SK-N-SH (cell line): ENCODE data around the gene PER2. TPM values are rescaled to one million over a fixed set of nuclear protein-coding genes. Genes with fewer than 3 reads are reported as not detected.
A peak's percentile ranks its signal among the peaks of the same experiment; 100 is the strongest.

ENCODE experiments used
- CTCF ChIA-PET: fragments of 300-600, 350-600 bp; formaldehyde crosslinking; extraction: SDS; loops from one replicate; lab custom pipeline; 2021; lab: Yijun Ruan, JAX
- POLR2A ChIA-PET: fragments of 350-600 bp; sonication (Branson Sonifier 250); formaldehyde crosslinking; extraction: SDS; loops from one replicate; lab custom pipeline; 2020; ENCODE audit warnings: antibody characterized with exemption, inconsistent platforms; lab: Yijun Ruan, JAX
- DNase-seq: peaks from one replicate; pipeline ENCODE4 v3.0.0; 2012
- H2AFZ ChIP-seq: fragments of 200-600 bp; sonication (generic); 2 replicates; pipeline ENCODE4 v1.8.1; 2016; ENCODE audit warnings: antibody characterized with exemption, mild to moderate bottlenecking, low read depth
- H3F3A ChIP-seq: fragments of 200-600 bp; sonication (generic); replicated peaks from 2 replicates; pipeline ENCODE3; 2016; ENCODE audit warnings: antibody characterized with exemption, mild to moderate bottlenecking; ENCODE audit not compliant: insufficient read depth
- H3K27ac ChIP-seq, 2 experiments: fragments of 200-500 bp in 1 of 2; fragments of 200-600 bp in 1 of 2; sonication (Bioruptor generic) in 1 of 2; sonication (generic), shearing (Covaris generic) in 1 of 2; 2 replicates each; pipeline versions ENCODE4 v1.5.1 to v1.6.1; 2014 to 2016; ENCODE audit warnings: low read depth in 2 of 2, inconsistent platforms in 1 of 2, low read length in 1 of 2, mild to moderate bottlenecking in 1 of 2, mixed read lengths in 1 of 2
- H3K27me3 ChIP-seq: fragments of 200-600 bp; sonication (generic), shearing (Covaris generic); 2 replicates; pipeline ENCODE4 v1.6.1; 2016; ENCODE audit warnings: mixed run types; ENCODE audit not compliant: insufficient read depth
- H3K36me3 ChIP-seq, 2 experiments: fragments of 200-500 bp in 1 of 2; fragments of 200-600 bp in 1 of 2; sonication (Bioruptor generic) in 1 of 2; sonication (generic) in 1 of 2; replicated peaks in 1 of 2; 2 replicates each; pipeline versions ENCODE3 to v1.5.1; 2014 to 2016; ENCODE audit warnings: low read length in 1 of 2, mild to moderate bottlenecking in 1 of 2; ENCODE audit not compliant: insufficient read depth in 2 of 2, control insufficient read depth in 1 of 2
- H3K4me1 ChIP-seq, 2 experiments: fragments of 200-500 bp in 1 of 2; fragments of 200-600 bp in 1 of 2; sonication (Bioruptor generic) in 1 of 2; sonication (generic), shearing (Covaris generic) in 1 of 2; 2 replicates each; pipeline versions ENCODE4 v1.5.1 to v1.6.1; 2014 to 2016; ENCODE audit warnings: low read depth in 1 of 2, low read length in 1 of 2, mixed run types in 1 of 2; ENCODE audit not compliant: insufficient read depth in 2 of 2, control insufficient read depth in 1 of 2
- H3K4me2 ChIP-seq: fragments of 200-600 bp; sonication (generic), shearing (Covaris generic); 2 replicates; pipeline ENCODE4 v1.6.1; 2017; ENCODE audit warnings: mixed run types
- H3K4me3 ChIP-seq, 2 experiments: fragments of 200-500 bp in 1 of 2; fragments of 200-600 bp in 1 of 2; sonication (Bioruptor generic) in 1 of 2; sonication (generic), shearing (Covaris generic) in 1 of 2; 2 replicates each; pipeline versions ENCODE4 v1.5.1 to v1.8.1; 2014 to 2016; ENCODE audit warnings: low read depth in 2 of 2, inconsistent platforms in 1 of 2, low read length in 1 of 2, mild to moderate bottlenecking in 1 of 2, mixed read lengths in 1 of 2, moderate library complexity in 1 of 2
- H3K79me2 ChIP-seq: fragments of 200-600 bp; sonication (generic); 2 replicates; pipeline ENCODE4 v1.8.1; 2017; ENCODE audit warnings: mild to moderate bottlenecking; ENCODE audit not compliant: insufficient read depth
- H3K9ac ChIP-seq: fragments of 200-600 bp; sonication (generic); 2 replicates; pipeline ENCODE4 v1.6.1; 2017; ENCODE audit warnings: mixed run types
- H3K9me2 ChIP-seq: fragments of 200-600 bp; sonication (generic); 2 replicates; pipeline ENCODE4 v1.6.1; 2017; ENCODE audit warnings: mixed run types
- H3K9me3 ChIP-seq: fragments of 200-600 bp; sonication (generic); 2 replicates; pipeline ENCODE4 v1.6.1; 2017; ENCODE audit warnings: mixed run types, mild to moderate bottlenecking, moderate library complexity
- H4K20me1 ChIP-seq: fragments of 200-600 bp; sonication (generic); 2 replicates; pipeline ENCODE4 v1.6.1; 2017; ENCODE audit warnings: mild to moderate bottlenecking, mixed run types; ENCODE audit not compliant: insufficient read depth
- CHD2 ChIP-seq: fragments of 150-350 bp; IDR thresholded peaks from 2 replicates; pipeline ENCODE4 v1.6.1; 2018; ENCODE audit warnings: low read length; ENCODE audit not compliant: partially characterized antibody
- ELF1 ChIP-seq: IDR thresholded peaks from 2 replicates; pipeline ENCODE4 v1.4.0; 2012
- EP300 ChIP-seq, 2 experiments: IDR thresholded peaks; 2 replicates each; pipeline versions ENCODE4 v1.4.0 to v1.6.1; 2012; ENCODE audit warnings: borderline replicate concordance in 1 of 2, low read depth in 1 of 2, low read length in 1 of 2
- EZH2phosphoT487 ChIP-seq: fragments of 200-600 bp; sonication (generic); IDR thresholded peaks from 2 replicates; pipeline ENCODE4 v1.6.1; 2017; ENCODE audit warnings: low read depth, mixed run types, mild to moderate bottlenecking, antibody characterized with exemption, moderate library complexity, borderline replicate concordance
- FOXM1 ChIP-seq: IDR thresholded peaks from 2 replicates; pipeline ENCODE4 v1.4.0; 2012; ENCODE audit warnings: low read depth, mild to moderate bottlenecking
- GATA2 ChIP-seq: sonication (generic); formaldehyde crosslinking; IDR thresholded peaks from 2 replicates; pipeline ENCODE4 v1.5.0; 2020; ENCODE audit warnings: mild to moderate bottlenecking, missing genetic modification reagents
- JUND ChIP-seq: IDR thresholded peaks from 2 replicates; pipeline ENCODE4 v1.4.0; 2012
- MXI1 ChIP-seq: IDR thresholded peaks from 2 replicates; pipeline ENCODE4 v1.6.1; 2012; ENCODE audit warnings: mild to moderate bottlenecking, low read depth, low read length, improper control_type of control experiment
- NFIC ChIP-seq: IDR thresholded peaks from 2 replicates; pipeline ENCODE4 v1.4.0; 2012; ENCODE audit warnings: borderline replicate concordance
- NRF1 ChIP-seq: IDR thresholded peaks from 2 replicates; pipeline ENCODE4 v1.6.1; 2012; ENCODE audit warnings: low read depth, mild to moderate bottlenecking, low read length
- RCOR1 ChIP-seq: fragments of 150-350 bp; IDR thresholded peaks from 2 replicates; pipeline ENCODE4 v1.6.1; 2017; ENCODE audit warnings: antibody characterized with exemption, low read length
- RFX5 ChIP-seq: IDR thresholded peaks from 2 replicates; pipeline ENCODE4 v1.6.1; 2012; ENCODE audit warnings: mild to moderate bottlenecking, improper control_type of control experiment, low read length
- RXRA ChIP-seq: IDR thresholded peaks from 2 replicates; pipeline ENCODE4 v1.4.0; 2012; ENCODE audit warnings: low read depth, mild to moderate bottlenecking, borderline replicate concordance
- SIN3A ChIP-seq: IDR thresholded peaks from 2 replicates; pipeline ENCODE4 v1.6.1; 2012; ENCODE audit warnings: low read depth, mild to moderate bottlenecking, low read length, moderate library complexity, borderline replicate concordance
- SMC3 ChIP-seq: IDR thresholded peaks from 2 replicates; pipeline ENCODE4 v1.6.1; 2012; ENCODE audit warnings: low read depth, low read length, improper control_type of control experiment
- TAF1 ChIP-seq: IDR thresholded peaks from 2 replicates; pipeline ENCODE4 v1.6.1; 2012; ENCODE audit warnings: low read depth, mild to moderate bottlenecking, low read length, moderate library complexity, borderline replicate concordance
- TEAD4 ChIP-seq: IDR thresholded peaks from 2 replicates; pipeline ENCODE4 v1.4.0; 2012; ENCODE audit warnings: mild to moderate bottlenecking, borderline replicate concordance; ENCODE audit not compliant: insufficient read depth
- YY1 ChIP-seq: IDR thresholded peaks from 2 replicates; pipeline ENCODE4 v1.4.0; 2012; ENCODE audit warnings: low read depth, mild to moderate bottlenecking
- WGBS: methylation state at CpG from one replicate; pipeline ENCODE4 v1.1.6; 2017; ENCODE audit warnings: low lambda C conversion rate; 5-methylcytosine and 5-hydroxymethylcytosine counted together
- polyA plus RNA-seq, 3 experiments: library from polyadenylated mRNA; depleted of rRNA; stranded (reverse); fragments of >200 nt; gene quantifications; 2 replicates each; pipeline ENCODE4 v1.2.3, GENCODE V29; 2012
- TF ChIP-seq, protein P1 (sequence below): fragments of 200-600 bp; sonication (generic); IDR thresholded peaks from 2 replicates; pipeline ENCODE4 v1.6.1; 2017; ENCODE audit warnings: antibody characterized with exemption, mild to moderate bottlenecking, moderate library complexity
- TF ChIP-seq, protein P2 (sequence below): IDR thresholded peaks from 2 replicates; pipeline ENCODE4 v1.4.0; 2012; ENCODE audit warnings: low read depth
- TF ChIP-seq, protein P3 (sequence below): fragments of 150-350 bp; IDR thresholded peaks from 2 replicates; pipeline ENCODE4 v1.6.1; 2017; ENCODE audit warnings: antibody characterized with exemption, low read length, low read depth, borderline replicate concordance
- TF ChIP-seq, protein P4 (sequence below): IDR thresholded peaks from 2 replicates; pipeline ENCODE4; 2012

Gene PER2
- polyA plus RNA-seq, 1 of the 3 experiments (the other 2 are of a cell fraction), result 0.82 TPM

DNA sequence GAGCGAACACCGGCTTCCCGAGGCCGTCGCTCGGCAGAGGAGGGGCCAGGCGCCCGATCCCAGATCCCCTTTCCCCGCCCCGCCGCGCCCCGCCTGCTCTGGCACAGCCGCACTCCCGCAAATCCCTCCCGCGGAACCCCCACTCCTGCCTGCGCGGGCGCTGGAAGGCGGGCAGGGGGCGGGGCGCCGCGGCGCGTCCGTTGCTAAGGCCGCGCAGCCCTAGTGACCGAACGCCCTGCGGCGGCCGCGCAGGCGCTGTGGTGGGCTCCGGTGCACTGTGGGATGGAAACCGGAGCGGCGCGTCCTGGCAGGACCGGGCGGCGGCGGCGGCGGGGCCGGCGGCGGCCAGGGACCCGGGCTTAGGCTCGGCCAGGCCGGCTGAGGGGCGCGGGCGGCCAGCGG is 31.8 kb upstream of the PER2 start, which contains the start of gene TRAF3IP1:
TRAF3IP1 (plus strand) TSS at position 273 of the 402 bp plus-strand sequence. CDS start 145 bp downstream, outside the sequence.
- Histone ChIP-seq H2AFZ (peak within 1 kb of the TSS; percentile 94), H3K9me2 (no peaks in the 10 kb centered on the region), H3K79me2 (peaks cover 41% of the 10 kb centered on the region), H3K4me1 (peaks cover 0 to 15% of the 10 kb centered on the region in 2 experiments; a peak in 1 of 4 replicates), H3K9ac (peak within 1 kb of the TSS; percentile 76), H3K4me3 (peak within 1 kb of the TSS; percentile 71 to 78), H3K9me3 (no peaks in the 10 kb centered on the region), H3K27me3 (no peaks in the 10 kb centered on the region), H3K4me2 (peak within 1 kb of the TSS; percentile 94), H3F3A (no peaks in the 10 kb centered on the region), H3K36me3 (no peaks in the 10 kb centered on the region), H3K27ac (peak within 1 kb of the TSS in 1 of 2 experiments; percentile 29; a peak in 1 of 4 replicates), H4K20me1 (no peaks in the 10 kb centered on the region; the same call in 1 of the 2 replicates)
- ChIA-PET POLR2A (no interaction called here), CTCF (interaction anchor here (2.1 kb wide), 1 partner anchor 22 kb away, joined by 5 read pairs; no protein-coding TSS in a partner anchor)
- peak; percentile 100 for DNase-seq
- TF ChIP-seq EP300 (IDR thresholded peaks at IDR 0.05; ENCODE audit: borderline replicate concordance in 1 of 2, low read depth in 1 of 2, low read length in 1 of 2), result no peak
- TF ChIP-seq MXI1, result peak; percentile 86
- TF ChIP-seq YY1, result no peak
- peak; percentile 87 for TF ChIP-seq NRF1
- TF ChIP-seq TAF1, result 0 out of 2 replicates have a peak, but pooled peaks have one; percentile 25
- peak; percentile 65 for TF ChIP-seq CHD2
- TF ChIP-seq GATA2 (CRISPR knock-in tag), result no peak
- TF ChIP-seq, protein P1, sequence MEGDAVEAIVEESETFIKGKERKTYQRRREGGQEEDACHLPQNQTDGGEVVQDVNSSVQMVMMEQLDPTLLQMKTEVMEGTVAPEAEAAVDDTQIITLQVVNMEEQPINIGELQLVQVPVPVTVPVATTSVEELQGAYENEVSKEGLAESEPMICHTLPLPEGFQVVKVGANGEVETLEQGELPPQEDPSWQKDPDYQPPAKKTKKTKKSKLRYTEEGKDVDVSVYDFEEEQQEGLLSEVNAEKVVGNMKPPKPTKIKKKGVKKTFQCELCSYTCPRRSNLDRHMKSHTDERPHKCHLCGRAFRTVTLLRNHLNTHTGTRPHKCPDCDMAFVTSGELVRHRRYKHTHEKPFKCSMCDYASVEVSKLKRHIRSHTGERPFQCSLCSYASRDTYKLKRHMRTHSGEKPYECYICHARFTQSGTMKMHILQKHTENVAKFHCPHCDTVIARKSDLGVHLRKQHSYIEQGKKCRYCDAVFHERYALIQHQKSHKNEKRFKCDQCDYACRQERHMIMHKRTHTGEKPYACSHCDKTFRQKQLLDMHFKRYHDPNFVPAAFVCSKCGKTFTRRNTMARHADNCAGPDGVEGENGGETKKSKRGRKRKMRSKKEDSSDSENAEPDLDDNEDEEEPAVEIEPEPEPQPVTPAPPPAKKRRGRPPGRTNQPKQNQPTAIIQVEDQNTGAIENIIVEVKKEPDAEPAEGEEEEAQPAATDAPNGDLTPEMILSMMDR, result no peak
- TF ChIP-seq, protein P2, sequence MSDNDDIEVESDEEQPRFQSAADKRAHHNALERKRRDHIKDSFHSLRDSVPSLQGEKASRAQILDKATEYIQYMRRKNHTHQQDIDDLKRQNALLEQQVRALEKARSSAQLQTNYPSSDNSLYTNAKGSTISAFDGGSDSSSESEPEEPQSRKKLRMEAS, result 0 out of 2 replicates have a peak, but pooled peaks have one; percentile 24
- TF ChIP-seq NFIC, result peak; percentile 43
- TF ChIP-seq SIN3A, result peak; percentile 78; the same call in 1 of the 2 replicates
- no peak; the same call in 1 of the 2 replicates for TF ChIP-seq RCOR1
- 1% methylated on average over 12 of the region's 58 CpGs for WGBS

DNA sequence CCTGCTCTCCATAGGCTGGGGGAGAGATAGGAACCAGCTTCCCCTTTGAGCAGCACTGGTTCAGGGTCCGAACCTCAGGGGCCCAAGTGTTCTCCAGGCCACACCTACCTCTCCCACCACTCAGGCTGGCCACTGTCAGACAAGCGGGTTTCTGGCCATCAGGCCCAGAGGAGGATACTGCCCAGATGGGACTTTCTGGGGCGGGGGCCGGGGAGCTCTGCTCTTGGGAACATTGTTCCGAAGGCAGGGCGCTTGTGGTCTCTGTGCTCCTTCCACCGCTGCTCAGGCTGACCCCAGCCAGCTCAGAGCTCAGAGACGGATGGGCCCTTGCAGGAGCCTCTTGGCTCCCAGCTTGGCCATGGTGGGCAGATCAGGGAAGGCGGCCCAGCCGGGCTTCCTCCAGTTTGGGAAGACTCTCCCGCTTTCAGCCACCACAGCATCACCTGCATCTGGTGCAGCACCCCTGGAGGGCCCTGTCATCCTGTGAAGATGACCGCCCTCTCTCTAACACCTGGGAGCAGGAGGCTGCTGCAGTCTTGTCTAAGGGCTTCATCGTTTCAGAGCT is 26.7 kb upstream of the PER2 start:
- Histone ChIP-seq H3K36me3 (no peaks in the 10 kb centered on the region), H3K4me3 (no peak overlapping the region), H3F3A (no peaks in the 10 kb centered on the region), H3K4me2 (no peak overlapping the region), H3K9me3 (no peaks in the 10 kb centered on the region), H4K20me1 (no peaks in the 10 kb centered on the region), H3K9me2 (no peaks in the 10 kb centered on the region), H3K27me3 (no peaks in the 10 kb centered on the region), H3K27ac (no peak overlapping the region), H3K79me2 (no peaks in the 10 kb centered on the region), H3K4me1 (peaks cover 0 to 3% of the 10 kb centered on the region in 2 experiments; a peak in 1 of 4 replicates), H3K9ac (no peak overlapping the region), H2AFZ (no peak overlapping the region)
- no peak for DNase-seq
- ChIA-PET POLR2A (no interaction called here), CTCF (interaction anchor here (0.8 kb wide), 1 partner anchor 42 kb away, joined by 3 read pairs; no protein-coding TSS in a partner anchor)
- 78% methylated on average over 10 of the region's 13 CpGs for WGBS
- TF ChIP-seq SMC3, result no peak
- TF ChIP-seq ELF1, result no peak
- no peak for TF ChIP-seq MXI1
- TF ChIP-seq, protein P3, sequence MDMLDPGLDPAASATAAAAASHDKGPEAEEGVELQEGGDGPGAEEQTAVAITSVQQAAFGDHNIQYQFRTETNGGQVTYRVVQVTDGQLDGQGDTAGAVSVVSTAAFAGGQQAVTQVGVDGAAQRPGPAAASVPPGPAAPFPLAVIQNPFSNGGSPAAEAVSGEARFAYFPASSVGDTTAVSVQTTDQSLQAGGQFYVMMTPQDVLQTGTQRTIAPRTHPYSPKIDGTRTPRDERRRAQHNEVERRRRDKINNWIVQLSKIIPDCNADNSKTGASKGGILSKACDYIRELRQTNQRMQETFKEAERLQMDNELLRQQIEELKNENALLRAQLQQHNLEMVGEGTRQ, result no peak
- TF ChIP-seq FOXM1, result no peak
- TF ChIP-seq RXRA, result no peak
- TF ChIP-seq CHD2, result no peak
- TF ChIP-seq YY1, result no peak
- no peak for TF ChIP-seq RFX5
- TF ChIP-seq SIN3A, result no peak
- TF ChIP-seq, protein P4, sequence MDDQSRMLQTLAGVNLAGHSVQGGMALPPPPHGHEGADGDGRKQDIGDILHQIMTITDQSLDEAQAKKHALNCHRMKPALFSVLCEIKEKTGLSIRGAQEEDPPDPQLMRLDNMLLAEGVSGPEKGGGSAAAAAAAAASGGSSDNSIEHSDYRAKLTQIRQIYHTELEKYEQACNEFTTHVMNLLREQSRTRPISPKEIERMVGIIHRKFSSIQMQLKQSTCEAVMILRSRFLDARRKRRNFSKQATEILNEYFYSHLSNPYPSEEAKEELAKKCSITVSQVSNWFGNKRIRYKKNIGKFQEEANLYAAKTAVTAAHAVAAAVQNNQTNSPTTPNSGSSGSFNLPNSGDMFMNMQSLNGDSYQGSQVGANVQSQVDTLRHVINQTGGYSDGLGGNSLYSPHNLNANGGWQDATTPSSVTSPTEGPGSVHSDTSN, result no peak
- no peak for TF ChIP-seq TAF1
- TF ChIP-seq JUND, result no peak
- TF ChIP-seq EZH2phosphoT487, result no peak
- TF ChIP-seq TEAD4, result no peak
